ENCODE data around the gene FBRS.

The FBRS gene

DNA sequence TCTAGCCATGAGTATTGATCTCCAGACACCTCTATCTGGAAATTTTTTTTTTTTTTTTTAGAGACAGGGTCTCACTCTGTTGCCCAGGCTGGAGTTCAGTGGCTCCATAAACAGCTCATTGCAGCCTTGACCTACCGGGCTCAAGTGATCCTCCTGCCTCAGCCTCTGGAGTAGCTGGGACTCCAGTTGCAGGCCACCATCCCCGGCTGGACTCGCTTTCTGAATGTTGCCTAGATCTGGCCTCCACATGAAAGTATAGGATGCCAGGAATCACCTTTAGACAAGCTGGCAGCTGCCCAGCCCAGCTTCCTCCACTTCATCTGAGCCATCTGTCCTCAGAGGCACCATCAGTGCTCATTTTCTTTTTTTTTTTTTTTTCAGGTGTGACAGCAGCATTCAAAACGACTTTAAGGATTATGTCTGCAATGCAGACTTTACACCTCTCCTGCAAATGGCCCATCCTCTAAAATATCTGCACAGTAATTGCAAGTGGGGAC is 13.8 kb upstream of the FBRS start:
- peak; percentile 94 for DNase-seq (ENCODE audit: low spot score)

GRCh38 chr16:30645727-30646126 is 12.5 kb upstream of the FBRS start:
- no peak for DNase-seq (ENCODE audit: low spot score)

GRCh38 chr16:30647274-30647571 is 11.0 kb upstream of the FBRS start:
- no peak for DNase-seq (ENCODE audit: low spot score)

- no peak for DNase-seq (ENCODE audit: low spot score)
Measured at GRCh38 chr16:30649725-30650368, 8.4 kb upstream of the FBRS start.

DNA sequence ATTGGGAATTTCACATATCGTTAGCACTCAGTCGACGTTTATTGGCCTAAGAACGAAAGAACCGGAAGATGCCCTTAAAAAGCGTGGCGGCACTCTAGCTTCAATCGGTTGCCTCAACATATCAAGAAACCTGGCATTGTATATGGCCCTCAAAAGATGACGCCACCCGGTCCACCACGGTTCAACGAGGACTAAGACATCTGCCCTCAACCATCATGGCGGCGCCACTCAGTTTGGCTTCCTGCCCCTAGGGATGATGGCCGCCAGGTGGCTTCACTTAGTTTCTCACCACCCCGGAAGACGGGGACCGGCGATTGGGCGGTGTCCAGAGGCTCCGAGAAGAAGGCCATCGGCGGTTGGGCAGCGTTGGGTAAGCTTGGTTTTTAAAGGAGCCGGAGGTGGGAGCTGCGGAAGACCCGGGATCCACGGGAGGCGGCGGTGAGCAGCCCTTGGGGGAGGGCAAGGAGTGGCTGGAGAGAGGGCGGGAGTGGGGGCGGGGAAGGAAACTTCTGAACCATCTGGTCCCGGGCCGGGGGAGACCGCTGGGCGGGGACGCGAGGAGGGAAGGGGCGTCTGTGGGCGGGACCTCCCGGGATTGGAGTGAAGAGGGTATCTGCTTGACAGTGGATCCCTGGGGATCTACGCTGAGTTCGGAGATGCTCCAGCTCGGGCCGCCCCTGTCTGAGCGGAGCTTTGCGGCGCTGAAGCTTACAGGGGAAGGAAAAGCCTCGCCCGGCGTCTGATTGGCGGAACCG is 7.7 kb upstream of the FBRS start, which contains the start of gene PRR14:
TSS of gene PRR14 (plus strand) at position 592 of the 755 bp plus-strand sequence. CDS start 686 bp downstream, outside the sequence.
- peak; percentile 99 for DNase-seq (ENCODE audit: low spot score)

- DNase-seq (ENCODE audit: low spot score) = peak; percentile 49
Measured at GRCh38 chr16:30651124-30652004, 6.9 kb upstream of the FBRS start.

DNA sequence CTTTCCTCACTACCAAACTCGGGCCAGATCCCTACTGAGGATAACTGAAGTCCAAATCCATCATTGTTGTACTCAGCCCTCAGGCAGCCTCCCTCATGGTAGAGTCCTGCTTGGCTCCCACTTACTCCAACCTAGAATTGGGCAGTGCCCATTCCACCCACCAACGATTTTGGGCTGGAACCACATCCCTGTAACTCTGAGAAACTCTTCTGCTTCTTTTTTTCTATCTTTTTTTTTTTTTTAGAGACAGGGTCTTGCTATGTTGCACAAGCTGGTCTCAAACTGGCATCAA is 6.3 kb upstream of the FBRS start:
- DNase-seq (ENCODE audit: low spot score) = peak; percentile 17

GRCh38 chr16:30652718-30653117 is 5.5 kb upstream of the FBRS start:
- DNase-seq (ENCODE audit: low spot score) = no peak

GRCh38 chr16:30654856-30655255 is 3.4 kb upstream of the FBRS start:
- no peak for DNase-seq (ENCODE audit: low spot score)

GRCh38 chr16:30655815-30656347 is 2.4 kb upstream of the FBRS start:
- no peak for DNase-seq (ENCODE audit: low spot score)

DNA sequence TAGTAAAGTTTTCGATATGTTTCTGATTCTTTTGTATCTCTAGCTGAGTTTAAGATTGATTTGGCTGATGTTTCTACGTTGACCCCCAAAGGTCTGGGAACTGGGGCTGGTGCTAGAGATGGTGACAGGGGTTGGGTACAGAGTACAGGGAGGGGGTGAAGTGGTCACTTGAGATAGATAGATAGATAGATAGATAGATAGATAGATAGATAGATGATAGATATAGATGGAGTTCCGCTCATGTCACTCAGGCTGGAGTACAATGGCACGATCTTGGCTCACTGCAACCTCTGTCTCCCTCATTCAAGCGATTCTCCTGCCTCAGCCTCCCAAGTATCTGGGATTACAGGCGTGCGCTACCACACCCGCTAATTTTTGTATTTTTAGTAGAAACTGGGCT is 1.8 kb upstream of the FBRS start:
- no peak for DNase-seq (ENCODE audit: low spot score)

- no peak for DNase-seq (ENCODE audit: low spot score)
Measured at GRCh38 chr16:30656974-30657865, 1.0 kb upstream of the FBRS start.

DNA sequence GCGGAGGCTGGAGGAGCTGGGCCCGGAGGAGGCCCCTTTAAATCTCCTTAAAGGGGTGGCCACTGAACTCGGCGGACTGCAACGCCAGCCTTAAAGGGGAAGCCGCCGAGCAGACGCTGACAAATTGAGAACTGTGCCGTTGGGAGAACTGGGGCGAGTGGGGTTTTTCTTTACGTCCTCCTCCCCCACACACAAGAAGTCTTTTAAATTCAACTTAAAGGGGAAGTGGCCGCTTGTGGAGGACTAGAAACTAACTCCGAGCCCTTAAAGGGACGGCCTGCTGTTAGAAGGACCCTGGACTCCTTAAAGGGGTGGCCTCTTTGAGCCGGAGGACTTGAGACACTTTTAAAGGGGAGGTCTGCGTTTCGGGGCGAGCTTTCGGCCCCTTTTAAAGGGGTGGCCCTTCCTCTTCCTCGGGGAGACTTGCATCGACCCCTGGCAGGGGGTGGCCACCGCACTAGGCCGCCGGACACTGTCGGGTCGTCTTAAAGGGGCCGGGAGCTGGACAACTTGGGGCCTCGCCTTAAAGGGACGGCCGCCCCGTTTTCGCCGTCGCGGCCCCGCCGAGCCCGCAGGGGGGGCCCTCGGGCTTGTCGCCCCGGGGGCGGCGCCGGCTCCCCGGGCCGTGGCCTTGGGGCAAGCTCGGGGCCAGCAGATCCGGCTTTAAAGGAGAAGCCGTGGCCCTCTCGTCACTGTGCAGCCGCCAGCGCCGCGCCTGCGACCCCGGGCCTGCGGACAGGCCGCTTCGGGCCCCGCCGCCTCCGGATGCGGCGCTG is 688 bp downstream of the FBRS start:
- DNase-seq (ENCODE audit: low spot score) = peak; percentile 98

DNA sequence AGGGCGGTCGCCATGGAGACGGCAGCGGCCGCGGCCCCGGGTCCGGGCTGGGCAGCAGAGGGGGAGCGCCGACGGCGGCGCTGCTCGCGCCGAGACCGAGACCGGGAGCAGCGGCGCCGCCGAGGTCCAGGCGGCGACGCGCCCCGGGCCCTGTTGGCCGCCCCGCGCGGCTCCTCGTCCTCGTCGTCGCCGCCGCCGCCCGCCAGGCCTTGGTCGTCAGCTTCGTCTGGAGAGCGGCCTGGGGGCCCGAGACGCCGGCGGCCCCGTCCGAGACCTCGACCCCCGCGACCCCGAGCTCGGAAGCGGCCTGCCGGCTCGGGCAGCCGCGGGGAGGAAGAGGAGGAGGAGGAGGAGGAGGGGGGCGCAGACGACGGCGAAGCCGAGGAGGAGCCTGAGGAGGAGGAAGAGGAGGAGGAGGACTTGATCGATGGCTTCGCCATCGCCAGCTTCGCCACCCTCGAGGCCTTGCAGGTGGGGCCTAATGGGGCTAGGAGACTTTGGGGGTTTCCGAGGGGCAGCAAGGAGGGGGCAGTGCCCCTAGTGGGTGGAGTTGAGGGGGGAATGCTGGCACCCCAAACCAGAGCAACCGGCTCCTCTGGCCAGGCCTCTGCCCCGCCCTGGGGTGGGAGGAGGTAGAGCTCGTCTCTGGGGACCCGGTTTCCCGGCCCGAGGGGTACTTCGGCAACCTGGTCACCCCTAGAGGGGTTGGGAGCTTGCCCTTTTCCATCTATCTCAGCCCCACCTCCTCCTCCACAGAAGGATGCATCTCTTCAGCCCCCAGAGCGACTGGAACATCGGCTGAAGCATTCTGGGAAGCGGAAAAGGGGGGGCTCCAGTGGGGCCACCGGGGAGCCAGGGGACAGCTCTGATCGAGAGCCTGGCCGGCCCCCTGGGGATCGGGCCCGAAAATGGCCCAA is 1.5 kb downstream of the FBRS start:
- DNase-seq (ENCODE audit: low spot score) = no peak

- no peak for DNase-seq (ENCODE audit: low spot score)
Measured at GRCh38 chr16:30660424-30661261, 2.4 kb downstream of the FBRS start.

DNA sequence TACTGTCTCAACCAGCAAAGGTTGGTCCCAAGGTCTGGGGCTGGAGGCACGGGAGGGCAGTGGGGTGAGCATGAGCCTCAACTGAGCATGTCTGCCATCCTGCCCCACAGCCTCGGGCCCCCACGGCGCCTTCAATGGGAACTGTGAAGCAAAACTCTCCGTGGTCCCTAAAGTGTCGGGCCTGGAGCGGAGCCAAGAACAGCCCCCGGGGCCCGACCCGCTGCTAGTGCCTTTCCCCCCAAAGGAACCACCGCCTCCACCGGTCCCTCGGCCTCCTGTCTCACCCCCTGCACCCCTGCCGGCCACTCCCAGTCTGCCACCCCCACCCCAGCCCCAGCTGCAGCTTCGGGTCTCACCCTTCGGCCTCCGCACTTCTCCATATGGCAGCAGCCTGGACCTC is 4.2 kb downstream of the FBRS start:
- DNase-seq (ENCODE audit: low spot score) = no peak

GRCh38 chr16:30663038-30663437 is 4.8 kb downstream of the FBRS start:
- no peak for DNase-seq (ENCODE audit: low spot score)

GRCh38 chr16:30663820-30664219 is 5.6 kb downstream of the FBRS start:
- no peak for DNase-seq (ENCODE audit: low spot score)

GRCh38 chr16:30664616-30665109 is 6.4 kb downstream of the FBRS start:
- DNase-seq (ENCODE audit: low spot score) = no peak

Data from cerebellar cortex (tissue), 1 donor.